Spleen (tissue), 7 donors: ENCODE data around the gene POU2F1.
"Not testable (repeated sequence)": the region's sequence is repeated elsewhere in the genome, so short reads cannot be mapped to it uniquely, and the experiment has no call there.

Experiments used
- POLR2A ChIP-seq, 3 donors: fragments of 450-650 bp; IDR thresholded peaks; one replicate each; pipeline ENCODE4 v1.5.1; 2017; ENCODE audit warnings: antibody characterized with exemption in 3 of 3, mild to moderate bottlenecking in 1 of 3
- TF ChIP-seq, protein P1 (sequence below), 11 experiments: fragments of 200-600 bp in 7 of 11; fragments of 450-650 bp in 4 of 11; sonication (generic) in 4 of 11; IDR thresholded peaks in 8 of 11; conservative IDR thresholded peaks in 3 of 11; 1 replicate in 7 of 11; 2 replicates in 4 of 11; pipeline versions ENCODE4 v1.4.0 to v1.8.0; 2016 to 2021; ENCODE audit warnings: antibody characterized with exemption in 11 of 11, inconsistent platforms in 4 of 11, mild to moderate bottlenecking in 1 of 11
- donor health status: DM: no; HTN: no; CAD: no; lungs with moderate emphysema.
- donor health status: DM: no; HTN: no; CAD: no.
- donor health status: DM: no; HTN: no; CAD: no.

DNA sequence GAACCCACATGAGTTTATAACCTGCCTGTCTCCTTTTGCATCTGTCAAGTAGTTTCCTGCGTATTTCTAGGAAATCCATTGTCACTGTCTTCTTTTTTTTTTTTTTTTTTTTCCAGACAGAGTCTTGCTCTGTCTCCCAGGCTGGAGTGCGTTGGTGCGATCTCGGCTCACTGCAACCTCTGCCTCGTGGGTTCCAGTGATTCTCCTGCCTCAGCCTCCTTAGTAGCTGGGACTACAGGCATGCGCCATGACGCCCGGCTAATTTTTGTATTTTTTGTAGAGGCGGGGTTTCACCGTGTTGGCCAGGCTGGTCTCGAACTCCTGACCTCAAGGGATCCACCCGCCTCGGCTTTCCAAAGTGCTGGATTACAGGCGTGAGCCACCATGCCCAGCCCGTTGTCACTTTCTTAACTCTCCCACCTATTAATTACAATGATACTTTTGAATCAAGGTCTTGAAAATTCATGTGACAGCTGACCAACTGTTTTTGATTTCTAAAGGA is 4.1 kb downstream of the POU2F1 start:
- TF ChIP-seq POLR2A (IDR thresholded peaks at IDR 0.05), result not testable (repeated sequence)
- TF ChIP-seq, protein P1, sequence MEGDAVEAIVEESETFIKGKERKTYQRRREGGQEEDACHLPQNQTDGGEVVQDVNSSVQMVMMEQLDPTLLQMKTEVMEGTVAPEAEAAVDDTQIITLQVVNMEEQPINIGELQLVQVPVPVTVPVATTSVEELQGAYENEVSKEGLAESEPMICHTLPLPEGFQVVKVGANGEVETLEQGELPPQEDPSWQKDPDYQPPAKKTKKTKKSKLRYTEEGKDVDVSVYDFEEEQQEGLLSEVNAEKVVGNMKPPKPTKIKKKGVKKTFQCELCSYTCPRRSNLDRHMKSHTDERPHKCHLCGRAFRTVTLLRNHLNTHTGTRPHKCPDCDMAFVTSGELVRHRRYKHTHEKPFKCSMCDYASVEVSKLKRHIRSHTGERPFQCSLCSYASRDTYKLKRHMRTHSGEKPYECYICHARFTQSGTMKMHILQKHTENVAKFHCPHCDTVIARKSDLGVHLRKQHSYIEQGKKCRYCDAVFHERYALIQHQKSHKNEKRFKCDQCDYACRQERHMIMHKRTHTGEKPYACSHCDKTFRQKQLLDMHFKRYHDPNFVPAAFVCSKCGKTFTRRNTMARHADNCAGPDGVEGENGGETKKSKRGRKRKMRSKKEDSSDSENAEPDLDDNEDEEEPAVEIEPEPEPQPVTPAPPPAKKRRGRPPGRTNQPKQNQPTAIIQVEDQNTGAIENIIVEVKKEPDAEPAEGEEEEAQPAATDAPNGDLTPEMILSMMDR (IDR thresholded peaks at IDR 0.05 in 8 of 11, conservative IDR thresholded peaks at IDR 0.05 in 3 of 11), result not testable (repeated sequence)
